ENCODE results near the gene CEND1.

CEND1 gene

DNA sequence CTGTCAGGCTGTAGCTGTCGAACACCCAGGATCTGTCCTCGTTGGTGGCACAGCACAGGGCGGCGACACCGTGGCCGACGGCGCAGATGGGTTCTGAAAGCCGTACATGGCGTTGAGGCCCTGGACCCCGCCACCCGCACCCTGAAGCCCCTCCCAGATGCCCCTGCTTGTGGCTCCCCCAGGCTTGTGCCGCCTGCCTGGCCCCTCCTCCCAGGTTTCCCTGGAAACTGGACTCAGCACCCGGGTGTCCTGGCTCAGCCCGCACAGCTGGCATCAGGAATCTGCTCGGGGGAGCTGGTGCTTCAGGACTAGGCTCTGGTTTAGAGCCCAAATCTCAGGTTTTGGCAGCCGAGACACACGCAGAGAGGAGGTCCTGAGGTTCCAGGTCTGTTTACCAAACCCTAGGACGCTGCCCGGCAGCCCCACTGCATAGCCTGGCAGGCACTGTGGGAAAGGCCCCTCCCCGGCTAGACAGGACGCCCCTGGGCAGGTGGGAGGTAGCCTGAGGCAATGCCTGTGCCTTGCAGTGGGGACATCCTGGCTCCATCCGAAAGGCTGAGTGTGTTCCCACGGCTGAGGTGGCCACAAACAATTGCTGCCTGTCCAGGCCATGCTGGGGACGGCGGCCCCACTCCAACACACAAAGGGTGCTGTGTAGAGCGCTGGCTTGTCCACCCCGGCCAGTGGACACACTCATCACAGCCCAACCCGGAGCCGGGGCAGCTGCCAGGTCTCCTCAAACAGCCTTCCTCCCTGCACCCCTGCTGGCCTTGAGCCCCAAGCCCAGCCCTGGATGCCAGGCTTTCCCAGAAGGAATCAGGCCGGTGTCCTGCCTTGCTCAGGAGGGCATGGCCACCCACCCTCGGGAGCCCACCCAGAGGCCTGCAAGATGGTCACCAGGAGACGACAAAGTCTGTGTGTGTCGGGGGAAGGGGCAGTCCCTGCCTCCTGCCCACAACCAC, 17.2 kb downstream of the CEND1 start:
- TF ChIP-seq, protein P1, sequence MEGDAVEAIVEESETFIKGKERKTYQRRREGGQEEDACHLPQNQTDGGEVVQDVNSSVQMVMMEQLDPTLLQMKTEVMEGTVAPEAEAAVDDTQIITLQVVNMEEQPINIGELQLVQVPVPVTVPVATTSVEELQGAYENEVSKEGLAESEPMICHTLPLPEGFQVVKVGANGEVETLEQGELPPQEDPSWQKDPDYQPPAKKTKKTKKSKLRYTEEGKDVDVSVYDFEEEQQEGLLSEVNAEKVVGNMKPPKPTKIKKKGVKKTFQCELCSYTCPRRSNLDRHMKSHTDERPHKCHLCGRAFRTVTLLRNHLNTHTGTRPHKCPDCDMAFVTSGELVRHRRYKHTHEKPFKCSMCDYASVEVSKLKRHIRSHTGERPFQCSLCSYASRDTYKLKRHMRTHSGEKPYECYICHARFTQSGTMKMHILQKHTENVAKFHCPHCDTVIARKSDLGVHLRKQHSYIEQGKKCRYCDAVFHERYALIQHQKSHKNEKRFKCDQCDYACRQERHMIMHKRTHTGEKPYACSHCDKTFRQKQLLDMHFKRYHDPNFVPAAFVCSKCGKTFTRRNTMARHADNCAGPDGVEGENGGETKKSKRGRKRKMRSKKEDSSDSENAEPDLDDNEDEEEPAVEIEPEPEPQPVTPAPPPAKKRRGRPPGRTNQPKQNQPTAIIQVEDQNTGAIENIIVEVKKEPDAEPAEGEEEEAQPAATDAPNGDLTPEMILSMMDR (IDR thresholded peaks at IDR 0.05; ENCODE audit: insufficient read depth, missing control alignments), result no peak
- FAIRE-seq (no peak), DNase-seq (ENCODE audit: insufficient read length, low spot score) (no peak)

DNA sequence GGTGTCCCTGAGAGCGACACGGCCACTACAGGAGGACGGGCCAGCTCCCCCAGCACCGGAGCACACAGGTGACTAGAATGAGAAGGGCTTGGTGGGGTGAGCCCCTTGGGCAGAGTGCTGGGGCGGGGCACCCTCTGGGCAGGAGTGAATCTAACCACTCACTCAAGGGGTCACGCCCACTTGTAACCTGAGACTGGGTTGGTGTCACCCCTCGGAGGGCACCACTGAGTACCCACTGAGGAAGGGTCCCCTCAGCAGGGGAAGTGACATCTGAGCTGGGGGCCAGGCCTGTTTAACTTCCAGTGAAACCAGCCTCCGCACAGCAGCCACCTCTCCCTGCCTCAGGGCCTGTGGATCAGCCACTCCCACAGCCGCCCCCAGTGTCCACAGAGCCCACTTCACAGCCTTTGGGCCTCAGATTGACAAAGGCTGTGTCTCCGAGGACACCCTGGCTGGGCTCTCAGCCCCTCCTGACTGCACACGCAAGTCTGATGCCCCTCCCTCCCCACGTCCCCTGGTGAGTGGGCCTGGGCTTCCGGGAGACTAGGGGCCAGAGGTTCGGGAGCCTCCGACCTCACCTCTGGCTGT, 18.2 kb downstream of the CEND1 start:
- no peak for FAIRE-seq
- no peak for DNase-seq (ENCODE audit: insufficient read length, low spot score)
- TF ChIP-seq, protein P1 (IDR thresholded peaks at IDR 0.05; ENCODE audit: insufficient read depth, missing control alignments), result no peak

DNA sequence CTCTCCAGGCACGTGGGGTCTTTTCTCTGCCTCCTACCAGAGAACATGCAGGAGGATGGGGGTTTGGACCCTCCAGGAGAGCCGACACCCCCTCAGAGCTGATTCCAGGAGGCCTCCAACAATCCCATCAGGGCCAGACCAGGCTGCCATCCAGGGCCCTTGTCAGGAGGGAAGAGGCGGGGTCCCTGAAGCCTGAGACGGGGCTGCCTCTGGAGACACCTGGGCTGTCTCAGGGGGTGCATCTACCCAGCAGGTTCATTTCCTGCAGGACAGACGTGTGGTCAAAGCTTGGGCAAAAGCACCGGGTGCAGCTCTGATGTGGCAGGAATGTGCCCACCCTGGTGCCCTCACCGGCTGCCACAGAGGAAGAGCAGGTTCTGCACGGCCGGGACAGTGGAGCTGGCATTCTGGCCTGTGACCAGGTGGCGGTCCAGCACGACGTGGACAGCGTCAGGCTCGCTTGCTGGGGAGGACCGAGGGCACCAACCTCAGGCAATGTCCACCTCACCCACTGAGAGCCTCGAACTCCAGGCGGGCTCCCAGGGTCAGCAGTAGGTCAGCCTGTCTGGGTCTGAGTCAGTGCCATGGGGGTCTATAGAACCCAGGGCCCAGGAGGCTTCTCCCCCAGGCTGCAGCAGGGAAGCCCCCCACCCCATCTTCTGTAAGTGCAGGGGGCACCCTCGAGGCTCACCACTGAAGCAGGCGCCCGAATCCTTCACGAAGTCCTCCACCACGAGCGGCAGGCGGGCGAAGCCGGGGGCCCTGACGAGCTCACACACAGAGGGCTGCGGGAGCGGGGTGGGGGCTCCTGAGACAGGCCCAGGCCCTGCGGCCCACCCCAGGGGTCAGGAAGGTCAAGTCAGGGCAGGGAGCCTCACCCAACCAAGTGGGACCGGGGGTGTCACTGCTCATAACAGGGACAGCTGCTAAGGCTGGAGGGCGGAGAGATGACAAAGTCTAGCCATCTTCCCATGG, 19.0 kb downstream of the CEND1 start:
- TF ChIP-seq, protein P1 (IDR thresholded peaks at IDR 0.05; ENCODE audit: insufficient read depth, missing control alignments), result no peak
- DNase-seq (ENCODE audit: insufficient read length, low spot score) (no peak), FAIRE-seq (no peak)

DNA sequence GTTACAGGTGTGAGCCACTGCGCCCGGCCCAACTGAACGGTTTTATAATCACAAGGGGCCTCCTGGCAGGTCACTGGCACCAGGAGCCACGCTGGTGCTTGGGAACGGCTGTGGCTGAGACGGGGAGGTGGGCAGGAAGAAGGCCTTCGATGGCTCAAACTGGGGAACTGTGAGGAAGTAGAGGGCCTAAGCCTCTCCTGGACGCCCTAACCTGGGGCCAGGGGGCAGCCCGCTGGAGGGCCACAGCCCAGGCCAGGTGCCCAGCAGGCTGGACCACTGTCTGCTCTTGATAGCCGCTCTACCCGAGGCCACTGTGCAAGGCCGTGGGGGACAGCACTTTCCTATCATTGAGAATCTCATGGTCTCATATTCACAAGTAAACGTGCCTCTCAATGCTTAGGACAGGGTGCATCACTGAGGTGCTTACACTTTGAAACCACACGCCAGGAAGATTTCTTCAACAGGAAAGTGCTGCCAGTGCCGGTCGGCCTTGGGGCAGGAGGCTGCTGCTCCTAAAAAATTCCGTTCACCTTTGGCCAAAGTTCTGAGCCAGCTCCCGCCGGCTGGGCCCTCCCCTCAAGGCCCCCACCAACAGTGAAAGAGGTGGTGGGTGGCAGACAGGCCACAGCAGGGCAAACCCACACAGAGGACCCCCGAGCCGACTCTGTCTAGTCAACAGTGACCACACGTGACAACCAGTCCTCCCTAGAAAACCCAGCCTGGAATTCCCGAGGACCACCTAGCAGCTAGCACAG, 19.8 kb downstream of the CEND1 start:
- DNase-seq (ENCODE audit: insufficient read length, low spot score) (no peak), FAIRE-seq (no peak)
- TF ChIP-seq, protein P1 (IDR thresholded peaks at IDR 0.05; ENCODE audit: insufficient read depth, missing control alignments), result no peak

DNA sequence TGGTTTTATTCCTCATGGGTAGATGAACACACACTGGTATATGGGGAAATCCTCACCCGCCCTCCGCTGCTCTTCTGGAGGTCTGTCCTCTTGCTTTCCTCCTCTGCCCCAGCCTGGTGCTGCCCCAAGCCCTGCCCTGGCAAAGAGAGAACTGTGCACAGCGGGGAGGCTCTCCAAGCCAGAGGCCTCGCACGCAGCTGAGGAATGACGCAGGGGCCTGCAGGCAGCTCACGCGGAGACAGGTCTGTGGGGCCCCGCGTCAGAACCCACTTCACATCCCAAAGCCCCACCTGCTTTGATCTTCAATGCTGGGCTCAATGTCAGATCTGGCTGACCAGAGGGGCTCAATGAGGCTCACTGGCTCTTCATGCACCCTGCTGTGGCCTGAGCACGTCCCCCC, 22.7 kb downstream of the CEND1 start:
- TF ChIP-seq, protein P1 (IDR thresholded peaks at IDR 0.05; ENCODE audit: insufficient read depth, missing control alignments), result no peak
- DNase-seq (ENCODE audit: insufficient read length, low spot score), result no peak
- no peak for FAIRE-seq

DNA sequence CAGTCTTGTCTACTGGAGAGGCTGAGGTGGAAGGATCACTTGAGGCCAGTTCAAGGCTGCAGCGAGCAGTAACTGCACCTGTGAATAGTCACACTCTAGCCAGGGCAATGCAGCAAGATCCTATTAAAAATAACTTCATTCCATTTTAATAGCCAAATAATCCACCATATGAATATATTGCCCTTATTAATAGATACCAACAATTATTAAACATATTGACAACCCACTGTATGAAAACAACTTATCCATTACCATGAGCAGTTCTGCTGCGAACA, 23.0 kb downstream of the CEND1 start:
- TF ChIP-seq, protein P1 (IDR thresholded peaks at IDR 0.05; ENCODE audit: insufficient read depth, missing control alignments), result no peak
- FAIRE-seq, result no peak
- DNase-seq (ENCODE audit: insufficient read length, low spot score), result no peak
